Left ventricle myocardium inferior (tissue), 1 donor: ENCODE results near the gene PRR16. TPM values are rescaled to one million over a fixed set of nuclear protein-coding genes. Genes with fewer than 3 reads are reported as not detected.

Experiments
- DNase-seq: peaks from one replicate; pipeline ENCODE4 v3.0.0-alpha.2; 2020
- H3K27ac ChIP-seq: fragments of 200-600 bp; replicated peaks from 2 replicates; pipeline ENCODE4 v1.8.0; 2021
- H3K27me3 ChIP-seq: fragments of 200-600 bp; 2 replicates; pipeline ENCODE4 v1.8.0; 2021; ENCODE audit warnings: low read depth
- H3K36me3 ChIP-seq: fragments of 200-600 bp; 2 replicates; pipeline ENCODE4 v1.8.0; 2021
- H3K4me1 ChIP-seq: fragments of 200-600 bp; 2 replicates; pipeline ENCODE4 v1.8.0; 2021
- H3K4me3 ChIP-seq: fragments of 200-600 bp; 2 replicates; pipeline ENCODE4 v1.8.0; 2021; ENCODE audit warnings: mild to moderate bottlenecking, moderate library complexity
- H3K9me3 ChIP-seq: fragments of 200-600 bp; replicated peaks from 2 replicates; pipeline ENCODE4 v1.8.0; 2021
- CTCF ChIP-seq: fragments of 200-600 bp; IDR thresholded peaks from 2 replicates; pipeline ENCODE4 v1.8.0; 2021; ENCODE audit warnings: antibody characterized with exemption, mild to moderate bottlenecking, borderline replicate concordance
- intact Hi-C: fragments of 100-400 bp; cut with micrococcal nuclease; formaldehyde crosslinking; loops from one replicate; pipeline ENCODE4 v1.11.0; 2022
- total RNA-seq: library from RNA; stranded (reverse); fragmentation: NEBNext Ultra II Directional; extraction: Animal tissue kit (Norgen Biotek cat#: 25700); gene quantifications from one replicate; pipeline ENCODE4 v1.2.1, GENCODE V29; 2021
- donor health status: DM: no; HTN: yes; CAD: no; lungs with severe emphysema.

Gene PRR16
- total RNA-seq, 1 donor from 2014 or later = 15.3 TPM

DNA sequence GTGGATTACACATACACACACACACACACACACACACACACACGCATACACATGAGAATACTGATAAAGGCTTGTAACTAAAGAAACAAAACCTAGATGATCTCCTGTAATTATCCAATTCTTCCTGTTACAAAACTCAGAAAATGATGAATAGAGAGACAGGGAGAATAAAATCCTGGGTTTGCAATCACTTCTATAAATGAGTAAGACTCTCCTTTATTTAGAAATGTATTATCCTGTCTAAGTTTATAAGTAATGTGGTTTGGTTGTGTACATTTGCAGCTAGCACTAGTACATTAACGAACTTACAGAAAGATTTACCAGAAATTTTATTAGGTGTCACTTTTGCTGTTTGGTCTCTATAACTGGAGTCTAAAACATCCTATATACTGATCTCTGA lies 2.8 kb upstream of the PRR16 start:
- intact Hi-C loops = no loop called here
- H3K27me3 ChIP-seq = no peaks in the 10 kb centered on the region

GRCh38 chr5:120463006-120463680 lies 957 bp upstream of the PRR16 start:
- peaks cover 46% of the 10 kb centered on the region for H3K4me1 ChIP-seq
- H3K36me3 ChIP-seq = no peaks in the 10 kb centered on the region
- H3K27ac ChIP-seq = peak overlapping the region; percentile 86
- no peak for DNase-seq
- no peaks in the 10 kb centered on the region for H3K27me3 ChIP-seq
- H3K9me3 ChIP-seq = no peaks in the 10 kb centered on the region
- TF ChIP-seq CTCF = no peak
- H3K4me3 ChIP-seq = peak overlapping the region; percentile 81
- intact Hi-C loops = no loop called here

More for the DNA sequence above, 2.8 kb upstream of the PRR16 start:
- Histone ChIP-seq H3K9me3 (no peaks in the 10 kb centered on the region), H3K36me3 (no peaks in the 10 kb centered on the region), H3K27ac (no peak overlapping the region), H3K4me1 (peaks cover 27% of the 10 kb centered on the region), H3K4me3 (no peak overlapping the region)
- TF ChIP-seq CTCF = no peak
- no peak for DNase-seq

- DNase-seq = peak; percentile 57
- TF ChIP-seq CTCF = no peak
- Histone ChIP-seq H3K4me1 (peaks cover 51% of the 10 kb centered on the region), H3K9me3 (no peaks in the 10 kb centered on the region), H3K27me3 (no peaks in the 10 kb centered on the region), H3K4me3 (peak overlapping the region; percentile 81), H3K36me3 (no peaks in the 10 kb centered on the region), H3K27ac (peak overlapping the region; percentile 86)
- intact Hi-C loops = loop anchor here (5.0 kb wide), 1 partner anchor 408 kb away; no protein-coding TSS in a partner anchor
These were observed 731 bp downstream of the PRR16 start for GRCh38 chr5:120464627-120465435.

DNA sequence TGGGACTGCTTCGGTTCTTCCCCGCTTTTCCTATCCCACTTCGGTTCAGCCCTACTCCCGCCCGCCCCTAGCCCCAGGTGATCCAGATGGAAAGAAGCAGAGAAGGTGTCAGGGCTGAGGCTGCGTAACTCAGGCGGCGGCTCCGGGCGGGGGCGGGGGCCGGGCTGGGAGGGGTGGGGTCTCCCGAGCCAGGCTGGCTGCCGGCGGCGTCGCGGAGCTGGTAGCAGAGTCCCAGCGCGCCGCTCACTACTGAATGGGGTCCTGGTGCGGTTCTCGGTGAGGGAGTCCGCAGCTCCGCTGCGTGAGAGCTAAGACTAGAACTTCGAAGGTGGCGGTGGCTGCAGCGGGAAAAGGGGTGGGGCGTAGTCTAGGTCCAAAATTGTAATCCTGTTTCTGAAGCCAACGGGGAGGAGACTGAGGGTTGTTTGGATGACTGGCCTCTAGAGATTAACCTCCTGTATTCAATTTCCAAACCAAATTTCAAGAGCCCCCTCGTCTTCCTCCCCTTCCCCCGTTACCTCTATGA lies 1.4 kb downstream of the PRR16 start:
- no peaks in the 10 kb centered on the region for H3K27me3 ChIP-seq
- DNase-seq = peak; percentile 48
- H3K4me1 ChIP-seq = peaks cover 51% of the 10 kb centered on the region
- intact Hi-C loops = loop anchor here (5.0 kb wide), 1 partner anchor 408 kb away; no protein-coding TSS in a partner anchor
- H3K4me3 ChIP-seq = peak overlapping the region; percentile 81
- TF ChIP-seq CTCF = no peak
- H3K36me3 ChIP-seq = no peaks in the 10 kb centered on the region
- peak overlapping the region; percentile 86 for H3K27ac ChIP-seq
- no peaks in the 10 kb centered on the region for H3K9me3 ChIP-seq

DNA sequence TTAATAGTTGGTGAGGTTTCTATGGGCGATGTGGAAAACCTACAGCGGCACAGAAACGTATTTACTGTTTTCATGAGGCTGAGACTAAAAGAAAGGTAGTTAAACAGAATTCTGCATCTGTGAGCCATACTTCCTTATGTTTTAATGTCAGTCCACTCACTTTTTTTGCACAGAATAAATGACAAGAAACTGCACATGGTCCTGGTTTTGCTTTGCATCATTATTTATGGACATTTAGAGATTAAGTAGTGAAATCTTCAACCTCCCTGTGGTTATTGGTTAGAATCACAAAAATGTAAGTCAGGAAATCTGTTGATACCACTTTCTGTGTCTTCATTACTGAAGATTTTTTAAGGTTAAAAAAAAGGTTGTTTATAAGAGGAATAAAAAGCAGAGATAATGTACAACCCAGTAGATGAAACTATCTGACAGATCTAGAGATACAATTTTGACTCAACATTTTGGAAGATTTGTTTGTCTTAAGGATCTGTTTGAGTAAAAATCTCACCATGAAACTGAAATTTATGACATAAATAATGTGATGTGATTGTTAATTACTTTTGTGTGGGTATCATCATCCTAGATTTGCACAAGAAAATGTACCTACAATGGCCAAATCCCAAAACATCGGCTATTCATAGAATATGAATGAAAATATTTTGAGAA lies 2.4 kb downstream of the PRR16 start:
- Histone ChIP-seq H3K4me3 (peak overlapping the region; percentile 81), H3K27me3 (no peaks in the 10 kb centered on the region), H3K9me3 (no peaks in the 10 kb centered on the region), H3K36me3 (no peaks in the 10 kb centered on the region), H3K27ac (peak overlapping the region; percentile 86), H3K4me1 (peaks cover 51% of the 10 kb centered on the region)
- no peak for DNase-seq
- intact Hi-C loops = loop anchor here (5.0 kb wide), 1 partner anchor 409 kb away; no protein-coding TSS in a partner anchor
- TF ChIP-seq CTCF = no peak
